ENCODE results near the gene C12orf76.

DNA sequence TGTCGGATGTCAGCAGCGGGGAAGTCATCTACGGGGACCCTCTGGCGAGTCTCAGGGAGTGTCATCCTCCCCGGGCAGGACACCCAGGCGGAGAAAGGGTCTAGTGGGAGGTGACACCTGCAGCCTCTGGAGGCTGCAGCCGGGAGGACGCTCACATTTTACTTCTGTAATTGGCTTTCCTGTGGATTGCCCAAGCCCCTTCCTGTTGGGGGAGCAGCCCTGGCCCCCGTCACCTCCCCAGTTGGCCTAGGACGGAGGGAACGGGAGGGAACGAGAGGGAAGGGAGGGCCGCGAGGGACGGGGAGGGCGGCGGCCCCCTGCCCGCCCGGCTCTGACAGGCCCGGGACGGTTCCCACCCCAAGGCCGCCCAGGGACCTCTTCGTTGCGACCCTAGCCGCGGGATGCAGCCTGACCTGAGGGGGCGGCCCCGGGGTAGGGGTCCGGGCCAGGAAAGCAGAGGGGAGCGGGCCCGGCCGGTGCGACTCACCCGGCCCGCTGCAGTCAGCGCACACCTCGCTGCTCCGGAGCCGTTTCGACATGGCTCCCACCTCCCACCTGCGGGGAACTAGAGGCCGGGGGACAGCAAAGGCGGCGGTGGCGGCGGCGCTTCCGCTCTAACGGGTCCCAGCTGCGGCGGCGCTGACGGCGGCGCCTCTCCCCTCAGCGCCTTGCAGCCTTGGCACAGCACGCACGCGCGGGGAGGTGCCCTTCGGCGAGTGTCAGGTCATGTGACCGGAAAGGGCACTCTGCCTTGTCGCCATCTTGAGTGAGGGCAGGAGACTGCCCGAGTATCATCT lies 52.4 kb downstream of the C12orf76 start, which contains the start of gene GIT2:
- TF ChIP-seq CTCF (IDR thresholded peaks at IDR 0.05; ENCODE audit: poor library complexity) (no peak), EZH2phosphoT487 (IDR thresholded peaks at IDR 0.05; ENCODE audit: low read depth, severe bottlenecking, unreplicated experiment) (no peak)

All from hepatocyte (in vitro differentiated cells).